Ishikawa (cell line): ENCODE measurements around the gene MAP1A.
A peak's percentile ranks its signal among the peaks of the same experiment; 100 is the strongest.

ENCODE experiments used
- CEBPB ChIP-seq: IDR thresholded peaks from 2 replicates; pipeline ENCODE4 v1.6.1; 2012
- CREB1 ChIP-seq: IDR thresholded peaks from 2 replicates; pipeline ENCODE4 v1.6.1; 2012; ENCODE audit warnings: low read depth
- EGR1 ChIP-seq: IDR thresholded peaks from 2 replicates; pipeline ENCODE4 v1.6.1; 2012
- EP300 ChIP-seq: IDR thresholded peaks from 2 replicates; pipeline ENCODE4 v1.6.1; 2012; ENCODE audit warnings: borderline replicate concordance
- FOXM1 ChIP-seq: IDR thresholded peaks from 2 replicates; pipeline ENCODE4 v1.6.1; 2012; ENCODE audit warnings: low read depth, borderline replicate concordance
- MAX ChIP-seq: IDR thresholded peaks from 2 replicates; pipeline ENCODE4 v1.6.1; 2012
- NFIC ChIP-seq: IDR thresholded peaks from 2 replicates; pipeline ENCODE4 v1.6.1; 2012
- RAD21 ChIP-seq: IDR thresholded peaks from 2 replicates; pipeline ENCODE4 v1.6.1; 2012; ENCODE audit warnings: low read depth
- REST ChIP-seq: IDR thresholded peaks from 2 replicates; pipeline ENCODE4 v1.6.1; 2012; ENCODE audit warnings: low read depth, mild to moderate bottlenecking
- TAF1 ChIP-seq: IDR thresholded peaks from 2 replicates; pipeline ENCODE4 v1.6.1; 2012; ENCODE audit warnings: low read depth, mild to moderate bottlenecking
- TCF12 ChIP-seq: IDR thresholded peaks from 2 replicates; pipeline ENCODE4 v1.6.1; 2012; ENCODE audit warnings: low read depth
- TEAD4 ChIP-seq: IDR thresholded peaks from 2 replicates; pipeline ENCODE4 v1.6.1; 2012
- USF1 ChIP-seq: IDR thresholded peaks from 2 replicates; pipeline ENCODE4 v1.6.1; 2012
- YY1 ChIP-seq: IDR thresholded peaks from 2 replicates; pipeline ENCODE4 v1.6.1; 2012; ENCODE audit warnings: low read depth
- ZBTB7A ChIP-seq: IDR thresholded peaks from 2 replicates; pipeline ENCODE4 v1.6.1; 2012; ENCODE audit warnings: low read depth

MAP1A gene

GRCh38 chr15:43492673-43493601 lies 24.5 kb upstream of the MAP1A start, which contains the start of gene TP53BP1:
TSS of gene TP53BP1 (minus strand) at chr15:43493156. CDS start at chr15:43493043, 113 bp downstream.
- TF ChIP-seq RAD21 (no peak), TAF1 (peak; percentile 49), EP300 (no peak), MAX (peak; percentile 42; the same call in 1 of the 2 replicates), YY1 (peak; percentile 83), TEAD4 (no peak), USF1 (no peak), TCF12 (no peak), REST (no peak), CREB1 (peak; percentile 88), CEBPB (no peak), NFIC (no peak), ZBTB7A (no peak; the same call in none of the 2 replicates), EGR1 (no peak), FOXM1 (no peak)

- TF ChIP-seq CREB1 (no peak), USF1 (no peak), NFIC (no peak), FOXM1 (no peak), EGR1 (no peak), ZBTB7A (no peak), EP300 (no peak), CEBPB (no peak), RAD21 (no peak), TEAD4 (no peak), TCF12 (no peak), YY1 (no peak), MAX (no peak), REST (no peak), TAF1 (no peak)
Measured at GRCh38 chr15:43493703-43494472, 23.5 kb upstream of the MAP1A start.

- no peak for TF ChIP-seq TEAD4
- TF ChIP-seq ZBTB7A = no peak
- TF ChIP-seq EP300 = no peak
- TF ChIP-seq EGR1 = no peak
- TF ChIP-seq RAD21 = no peak
- no peak for TF ChIP-seq MAX
- no peak for TF ChIP-seq REST
- TF ChIP-seq TAF1 = no peak
- TF ChIP-seq CREB1 = no peak
- no peak for TF ChIP-seq YY1
- TF ChIP-seq NFIC = no peak
Measured at GRCh38 chr15:43498990-43499389, 18.4 kb upstream of the MAP1A start.
